Gastroesophageal sphincter (tissue), 4 donors: ENCODE data around the gene TRIML1. TPM values are rescaled to one million over a fixed set of nuclear protein-coding genes. Genes with fewer than 3 reads are reported as not detected.
A peak's percentile ranks its signal among the peaks of the same experiment; 100 is the strongest.

Source experiments
- ATAC-seq: fragments of 150-250 bp; one replicate; pipeline ENCODE4 v1.9.1; 2016; ENCODE audit warnings: mild to moderate bottlenecking, moderate library complexity
- H3K27ac ChIP-seq, 4 donors: fragments of 200-600 bp; sonication (generic) in 3 of 4; 1 replicate in 3 of 4; 2 replicates in 1 of 4; pipeline ENCODE4 v1.5.1; 2016 to 2019
- H3K27me3 ChIP-seq: fragments of 200-600 bp; sonication (generic); one replicate; pipeline ENCODE4 v1.5.1; 2019
- H3K36me3 ChIP-seq, 2 donors: fragments of 200-600 bp; sonication (generic); one replicate each; pipeline ENCODE4 v1.5.1; 2019; ENCODE audit warnings: control low read depth in 1 of 2
- H3K4me1 ChIP-seq, 3 donors: fragments of 200-600 bp; sonication (generic); 1 replicate in 2 of 3; 2 replicates in 1 of 3; pipeline ENCODE4 v1.5.1; 2016 to 2019; ENCODE audit warnings: control low read depth in 2 of 3
- H3K4me3 ChIP-seq, 2 donors: fragments of 200-600 bp; sonication (generic); one replicate each; pipeline ENCODE4 v1.5.1; 2019; ENCODE audit warnings: mild to moderate bottlenecking in 1 of 2, moderate library complexity in 1 of 2
- H3K9me3 ChIP-seq, 3 donors: fragments of 200-600 bp; sonication (generic); one replicate each; pipeline ENCODE4 v1.5.1; 2017 to 2019; ENCODE audit warnings: control low read depth in 2 of 3
- CTCF ChIP-seq, 4 experiments: fragments of 200-600 bp in 2 of 4; fragments of 450-650 bp in 2 of 4; sonication (generic) in 1 of 4; IDR thresholded peaks; one replicate each; pipeline ENCODE4 v1.5.1; 2017 to 2019; ENCODE audit warnings: antibody characterized with exemption in 4 of 4, mild to moderate bottlenecking in 2 of 4, moderate library complexity in 2 of 4
- EP300 ChIP-seq: sonication (generic); formaldehyde crosslinking; IDR thresholded peaks from one replicate; pipeline ENCODE4 v1.6.1; 2017; ENCODE audit warnings: antibody characterized with exemption, mild to moderate bottlenecking
- POLR2A ChIP-seq, 2 donors: fragments of 450-650 bp; IDR thresholded peaks; one replicate each; pipeline ENCODE4 v1.6.1; 2017; ENCODE audit warnings: antibody characterized with exemption in 2 of 2, mild to moderate bottlenecking in 2 of 2, moderate library complexity in 1 of 2
- POLR2AphosphoS5 ChIP-seq: sonication (generic); formaldehyde crosslinking; IDR thresholded peaks from one replicate; pipeline ENCODE4 v1.6.1; 2017; ENCODE audit warnings: antibody characterized with exemption
- WGBS, 2 donors: methylation state at CpG; one replicate each; pipeline ENCODE4 v1.1.5; 2018; ENCODE audit warnings: low coverage in 1 of 2; 5-methylcytosine and 5-hydroxymethylcytosine counted together
- total RNA-seq, 4 donors: library from RNA; depleted of rRNA; stranded (reverse); fragments of >200 nt; gene quantifications; one replicate each; pipeline ENCODE4 v1.1.0, GENCODE V29; 2016

TRIML1 gene
- total RNA-seq, 4 donors from 2014 or later: not detected

DNA sequence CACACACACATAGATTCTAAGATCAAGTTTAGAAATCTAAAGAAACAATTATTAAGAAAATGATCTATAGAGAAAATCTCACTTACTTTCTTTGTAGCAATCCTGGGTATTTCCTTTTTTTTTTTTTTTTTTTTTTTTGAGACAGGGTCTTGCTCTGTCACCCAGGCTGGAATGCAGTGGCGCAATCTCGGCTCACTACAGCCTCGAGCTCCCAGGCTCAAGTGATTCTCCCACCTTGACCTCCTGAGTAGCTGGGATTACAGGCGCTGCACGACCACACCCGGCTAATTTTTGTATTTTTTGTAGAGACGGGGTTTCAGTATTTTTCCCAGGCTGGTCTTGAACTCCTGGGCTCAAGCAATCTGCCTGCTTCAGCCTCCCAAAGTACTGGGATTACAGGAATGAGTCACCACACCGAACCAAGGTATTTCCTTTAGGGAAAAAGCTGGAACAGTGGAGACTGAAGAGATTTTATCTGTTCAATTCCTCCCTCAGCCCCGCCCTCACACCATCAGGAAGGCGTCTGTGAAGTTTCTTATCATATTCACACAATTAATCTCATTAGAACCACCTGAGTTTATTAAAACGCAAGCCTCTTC is 30.0 kb upstream of the TRIML1 start, which contains the start of gene TRIML2:
Gene TRIML2 (minus strand): TSS at position 447 of the 599 bp plus-strand sequence. CDS start 4,235 bp downstream, outside the sequence.
- 60 to 97% methylated on average over 7 of the region's 11 CpGs for WGBS, 2 donors
- TF ChIP-seq POLR2AphosphoS5: no peak
- no peak for TF ChIP-seq POLR2A (IDR thresholded peaks at IDR 0.05)
- no peak for TF ChIP-seq CTCF (IDR thresholded peaks at IDR 0.05)
- TF ChIP-seq EP300: no peak
- ATAC-seq: no peak

GRCh38 chr4:188110036-188110435 is 29.2 kb upstream of the TRIML1 start:
- H3K4me1 ChIP-seq: no peaks in the 10 kb centered on the region
- 41 to 56% methylated on average over 3 of the region's 3 CpGs for WGBS, 2 donors
- H3K36me3 ChIP-seq: no peaks in the 10 kb centered on the region
- no peaks in the 10 kb centered on the region for H3K9me3 ChIP-seq
- no peaks in the 10 kb centered on the region for H3K27me3 ChIP-seq
- no peak for ATAC-seq
- H3K27ac ChIP-seq: no peak overlapping the region
- H3K4me3 ChIP-seq: no peak overlapping the region
- TF ChIP-seq POLR2AphosphoS5: no peak
- TF ChIP-seq EP300: no peak
- TF ChIP-seq CTCF (IDR thresholded peaks at IDR 0.05): no peak
- no peak for TF ChIP-seq POLR2A (IDR thresholded peaks at IDR 0.05)

More for the DNA sequence above, 30.0 kb upstream of the TRIML1 start, which contains the start of gene TRIML2:
- no peaks in the 10 kb centered on the region for H3K36me3 ChIP-seq
- H3K4me3 ChIP-seq: no peak within 1 kb of the TSS
- H3K27ac ChIP-seq: no peak within 1 kb of the TSS
- no peaks in the 10 kb centered on the region for H3K4me1 ChIP-seq
- no peaks in the 10 kb centered on the region for H3K27me3 ChIP-seq
- no peaks in the 10 kb centered on the region for H3K9me3 ChIP-seq

- 53 to 58% methylated on average over 5 to 7 of the region's 7 CpGs for WGBS, 2 donors
These were observed 28.3 kb upstream of the TRIML1 start for GRCh38 chr4:188110741-188111471.

GRCh38 chr4:188111955-188112354 is 27.3 kb upstream of the TRIML1 start:
- H3K27ac ChIP-seq: peak overlapping the region in 1 of 4 donors; percentile 1
- H3K4me3 ChIP-seq: no peak overlapping the region
- WGBS, 2 donors: 63 to 73% methylated on average over 2 to 4 of the region's 6 CpGs
- ATAC-seq: no peak
- H3K4me1 ChIP-seq: no peaks in the 10 kb centered on the region
- no peaks in the 10 kb centered on the region for H3K9me3 ChIP-seq
- no peaks in the 10 kb centered on the region for H3K27me3 ChIP-seq
- H3K36me3 ChIP-seq: no peaks in the 10 kb centered on the region
- no peak for TF ChIP-seq EP300
- no peak for TF ChIP-seq POLR2A (IDR thresholded peaks at IDR 0.05)
- no peak for TF ChIP-seq CTCF (IDR thresholded peaks at IDR 0.05)
- no peak for TF ChIP-seq POLR2AphosphoS5

More at GRCh38 chr4:188110741-188111471, 28.3 kb upstream of the TRIML1 start:
- Histone ChIP-seq H3K4me3 (no peak overlapping the region), H3K4me1 (no peaks in the 10 kb centered on the region), H3K27ac (no peak overlapping the region), H3K27me3 (no peaks in the 10 kb centered on the region), H3K36me3 (no peaks in the 10 kb centered on the region), H3K9me3 (no peaks in the 10 kb centered on the region)
- TF ChIP-seq CTCF (IDR thresholded peaks at IDR 0.05) (no peak), EP300 (no peak), POLR2A (IDR thresholded peaks at IDR 0.05) (no peak), POLR2AphosphoS5 (no peak)
- no peak for ATAC-seq
